ENCODE measurements around the gene RNASE7. TPM values are rescaled to one million over a fixed set of nuclear protein-coding genes. Genes with fewer than 3 reads are reported as not detected.

Gene RNASE7
- total RNA-seq, 2 experiments from 2014 or later: not detected

- no peak overlapping the region for H3K27ac ChIP-seq (ENCODE audit: low read depth in 1 of 2, low read length in 2 of 2)
- no peaks in the 10 kb centered on the region for H3K9me3 Mint-ChIP-seq
- H3K27me3 ChIP-seq (ENCODE audit: control insufficient read depth in 1 of 2, insufficient read depth in 2 of 2, low read length in 2 of 2): peaks cover 3 to 5% of the 10 kb centered on the region in 2 experiments
- no peak overlapping the region for H3K4me3 Mint-ChIP-seq
- no peaks in the 10 kb centered on the region for H3K9me3 ChIP-seq (ENCODE audit: control insufficient read depth in 1 of 2, insufficient read depth in 1 of 2, low read length in 2 of 2)
- H3K4me1 ChIP-seq (ENCODE audit: insufficient read depth, low read length): no peaks in the 10 kb centered on the region
- ChIA-PET CTCF (interaction anchor here (1.3 kb wide), 1 partner anchor 15 kb away, joined by 5 read pairs; no protein-coding TSS in a partner anchor), POLR2A (no interaction called here)
- no peaks in the 10 kb centered on the region for H3K36me3 Mint-ChIP-seq (ENCODE audit: low read depth)
- intact Hi-C loops (cut with DNase I, micrococcal nuclease): no loop called here
- TF ChIP-seq, protein P1, sequence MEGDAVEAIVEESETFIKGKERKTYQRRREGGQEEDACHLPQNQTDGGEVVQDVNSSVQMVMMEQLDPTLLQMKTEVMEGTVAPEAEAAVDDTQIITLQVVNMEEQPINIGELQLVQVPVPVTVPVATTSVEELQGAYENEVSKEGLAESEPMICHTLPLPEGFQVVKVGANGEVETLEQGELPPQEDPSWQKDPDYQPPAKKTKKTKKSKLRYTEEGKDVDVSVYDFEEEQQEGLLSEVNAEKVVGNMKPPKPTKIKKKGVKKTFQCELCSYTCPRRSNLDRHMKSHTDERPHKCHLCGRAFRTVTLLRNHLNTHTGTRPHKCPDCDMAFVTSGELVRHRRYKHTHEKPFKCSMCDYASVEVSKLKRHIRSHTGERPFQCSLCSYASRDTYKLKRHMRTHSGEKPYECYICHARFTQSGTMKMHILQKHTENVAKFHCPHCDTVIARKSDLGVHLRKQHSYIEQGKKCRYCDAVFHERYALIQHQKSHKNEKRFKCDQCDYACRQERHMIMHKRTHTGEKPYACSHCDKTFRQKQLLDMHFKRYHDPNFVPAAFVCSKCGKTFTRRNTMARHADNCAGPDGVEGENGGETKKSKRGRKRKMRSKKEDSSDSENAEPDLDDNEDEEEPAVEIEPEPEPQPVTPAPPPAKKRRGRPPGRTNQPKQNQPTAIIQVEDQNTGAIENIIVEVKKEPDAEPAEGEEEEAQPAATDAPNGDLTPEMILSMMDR (IDR thresholded peaks at IDR 0.05): no peak
- no peaks in the 10 kb centered on the region for H3K4me1 Mint-ChIP-seq (ENCODE audit: low read depth)
- no peak overlapping the region for H3K4me3 ChIP-seq (ENCODE audit: low read length)
- DNase-seq (no peak), ATAC-seq (ENCODE audit: poor library complexity) (no peak)
- H3K27me3 Mint-ChIP-seq: peaks cover 22% of the 10 kb centered on the region
- H3K27ac Mint-ChIP-seq: no peak overlapping the region
- no peaks in the 10 kb centered on the region for H3K36me3 ChIP-seq (ENCODE audit: insufficient read depth, low read length)
These were observed 35.5 kb downstream of the RNASE7 start for GRCh38 chr14:21077672-21078071.

- Histone ChIP-seq H3K27ac (ENCODE audit: low read depth in 1 of 2, low read length in 2 of 2) (no peak overlapping the region), H3K4me1 (ENCODE audit: insufficient read depth, low read length) (no peaks in the 10 kb centered on the region), H3K36me3 (ENCODE audit: insufficient read depth, low read length) (no peaks in the 10 kb centered on the region), H3K27me3 (ENCODE audit: control insufficient read depth in 1 of 2, insufficient read depth in 2 of 2, low read length in 2 of 2) (no peaks in the 10 kb centered on the region), H3K9me3 (ENCODE audit: control insufficient read depth in 1 of 2, insufficient read depth in 1 of 2, low read length in 2 of 2) (no peaks in the 10 kb centered on the region), H3K4me3 (ENCODE audit: low read length) (no peak overlapping the region)
- intact Hi-C loops (cut with DNase I, micrococcal nuclease): no loop called here
- H3K4me1 Mint-ChIP-seq (ENCODE audit: low read depth): no peaks in the 10 kb centered on the region
- no peak for DNase-seq
- H3K4me3 Mint-ChIP-seq: no peak overlapping the region
- H3K36me3 Mint-ChIP-seq (ENCODE audit: low read depth): no peaks in the 10 kb centered on the region
- no peak for ATAC-seq (ENCODE audit: poor library complexity)
- ChIA-PET CTCF (no interaction called here), POLR2A (no interaction called here)
- H3K27ac Mint-ChIP-seq: no peak overlapping the region
- H3K9me3 Mint-ChIP-seq: no peaks in the 10 kb centered on the region
- TF ChIP-seq, protein P1 (IDR thresholded peaks at IDR 0.05): no peak
- H3K27me3 Mint-ChIP-seq: peaks cover 19% of the 10 kb centered on the region
These were observed 36.1 kb downstream of the RNASE7 start for GRCh38 chr14:21078287-21078686.

- no peak overlapping the region for H3K27ac Mint-ChIP-seq
- TF ChIP-seq, protein P1 (IDR thresholded peaks at IDR 0.05): no peak
These were observed 36.6 kb downstream of the RNASE7 start for GRCh38 chr14:21078726-21079125.

More at GRCh38 chr14:21078726-21079125, 36.6 kb downstream of the RNASE7 start:
- no peak for DNase-seq
- Histone ChIP-seq H3K36me3 (ENCODE audit: insufficient read depth, low read length) (no peaks in the 10 kb centered on the region), H3K4me1 (ENCODE audit: insufficient read depth, low read length) (no peaks in the 10 kb centered on the region), H3K27ac (ENCODE audit: low read depth in 1 of 2, low read length in 2 of 2) (no peak overlapping the region), H3K27me3 (ENCODE audit: control insufficient read depth in 1 of 2, insufficient read depth in 2 of 2, low read length in 2 of 2) (no peaks in the 10 kb centered on the region), H3K9me3 (ENCODE audit: control insufficient read depth in 1 of 2, insufficient read depth in 1 of 2, low read length in 2 of 2) (no peaks in the 10 kb centered on the region), H3K4me3 (ENCODE audit: low read length) (no peak overlapping the region)
- POLR2A ChIA-PET: no interaction called here
- no peaks in the 10 kb centered on the region for H3K4me1 Mint-ChIP-seq (ENCODE audit: low read depth)
- intact Hi-C loops (cut with DNase I, micrococcal nuclease): no loop called here
- CTCF ChIA-PET: no interaction called here
- no peak overlapping the region for H3K4me3 Mint-ChIP-seq
- H3K27me3 Mint-ChIP-seq: peaks cover 15% of the 10 kb centered on the region
- no peaks in the 10 kb centered on the region for H3K36me3 Mint-ChIP-seq (ENCODE audit: low read depth)
- H3K9me3 Mint-ChIP-seq: no peaks in the 10 kb centered on the region
- no peak for ATAC-seq (ENCODE audit: poor library complexity)
